ENCODE measurements around the gene ZNF296.

Gene ZNF296

GRCh38 chr19:45087531-45087930 is 11.3 kb upstream of the ZNF296 start:
- DNase-seq (ENCODE audit: low read depth in 2 of 2) = peak in 1 of 2 donors; percentile 41

GRCh38 chr19:45086480-45086879 is 10.2 kb upstream of the ZNF296 start:
- no peak for DNase-seq (ENCODE audit: low read depth in 2 of 2)

- no peak for DNase-seq (ENCODE audit: low read depth in 2 of 2)
These were observed 5.9 kb upstream of the ZNF296 start for GRCh38 chr19:45082170-45082569.

- DNase-seq (ENCODE audit: low read depth in 2 of 2) = no peak
These were observed 3.7 kb upstream of the ZNF296 start for GRCh38 chr19:45079911-45080370.

GRCh38 chr19:45079063-45079910 is 3.0 kb upstream of the ZNF296 start, which contains the start of gene GEMIN7:
Gene GEMIN7 (plus strand): TSS chr19:45079260. CDS start chr19:45090115, 10,855 bp downstream.
- peak; percentile 58 to 67 for DNase-seq (ENCODE audit: low read depth in 2 of 2)

GRCh38 chr19:45078390-45079062 is 2.2 kb upstream of the ZNF296 start:
- DNase-seq (ENCODE audit: low read depth in 2 of 2) = no peak

GRCh38 chr19:45076851-45077730 is 813 bp upstream of the ZNF296 start:
- DNase-seq (ENCODE audit: low read depth in 2 of 2) = no peak

GRCh38 chr19:45075301-45076028 is 813 bp downstream of the ZNF296 start:
- DNase-seq (ENCODE audit: low read depth in 2 of 2) = no peak

- no peak for DNase-seq (ENCODE audit: low read depth in 2 of 2)
These were observed 1.5 kb downstream of the ZNF296 start for GRCh38 chr19:45074744-45075300.

- no peak for DNase-seq (ENCODE audit: low read depth in 2 of 2)
These were observed 4.1 kb downstream of the ZNF296 start for GRCh38 chr19:45071969-45072790.

GRCh38 chr19:45071545-45071938 is 4.7 kb downstream of the ZNF296 start:
- DNase-seq (ENCODE audit: low read depth in 2 of 2) = no peak

GRCh38 chr19:45070861-45071544 is 5.3 kb downstream of the ZNF296 start:
- DNase-seq (ENCODE audit: low read depth in 2 of 2) = no peak

- no peak for DNase-seq (ENCODE audit: low read depth in 2 of 2)
These were observed 6.1 kb downstream of the ZNF296 start for GRCh38 chr19:45070214-45070613.

GRCh38 chr19:45069056-45069455 is 7.2 kb downstream of the ZNF296 start:
- no peak for DNase-seq (ENCODE audit: low read depth in 2 of 2)

GRCh38 chr19:45068041-45068440 is 8.2 kb downstream of the ZNF296 start:
- no peak for DNase-seq (ENCODE audit: low read depth in 2 of 2)

- no peak for DNase-seq (ENCODE audit: low read depth in 2 of 2)
These were observed 9.2 kb downstream of the ZNF296 start for GRCh38 chr19:45066921-45067661.

GRCh38 chr19:45063851-45064801 is 12.2 kb downstream of the ZNF296 start:
- DNase-seq (ENCODE audit: low read depth in 2 of 2) = no peak

- no peak for DNase-seq (ENCODE audit: low read depth in 2 of 2)
These were observed 14.3 kb downstream of the ZNF296 start for GRCh38 chr19:45061965-45062364.
